Tibial artery (tissue), 4 donors: ENCODE data around the gene KAT6B.

ENCODE experiments used
- DNase-seq, 2 donors: peaks; one replicate each; pipeline ENCODE4 v3.0.0-alpha.2; 2019
- H3K27ac ChIP-seq, 2 donors: fragments of 200-600 bp; sonication (generic) in 1 of 2; 1 replicate in 1 of 2; 2 replicates in 1 of 2; pipeline ENCODE4 v1.5.1; 2018 to 2019; ENCODE audit warnings: mild to moderate bottlenecking in 1 of 2
- H3K27me3 ChIP-seq, 2 donors: fragments of 200-600 bp; sonication (generic) in 1 of 2; one replicate each; pipeline versions ENCODE4 v1.5.1 to v1.6.0; 2016 to 2019
- H3K36me3 ChIP-seq, 3 donors: fragments of 200-600 bp; sonication (generic) in 2 of 3; one replicate each; pipeline ENCODE4 v1.5.1; 2016 to 2019; ENCODE audit warnings: mild to moderate bottlenecking in 2 of 3
- H3K4me1 ChIP-seq, 4 donors: fragments of 200-600 bp; sonication (generic) in 2 of 4; 1 replicate in 3 of 4; 2 replicates in 1 of 4; pipeline ENCODE4 v1.5.1; 2016 to 2019
- H3K4me3 ChIP-seq, 2 donors: fragments of 200-600 bp; sonication (generic) in 1 of 2; 1 replicate in 1 of 2; 2 replicates in 1 of 2; pipeline ENCODE4 v1.5.1; 2018 to 2019; ENCODE audit warnings: mild to moderate bottlenecking in 2 of 2
- H3K9me3 ChIP-seq, 3 donors: fragments of 200-600 bp; sonication (generic) in 1 of 3; one replicate each; pipeline ENCODE4 v1.5.1; 2016 to 2019
- intact Hi-C: fragments of 100-400 bp; cut with DNase I; formaldehyde crosslinking; loops from one replicate; pipeline ENCODE4 v1.15.0; 2023; ENCODE audit warnings: low total_unique reads
- TF ChIP-seq, protein P1 (sequence below), 2 experiments: fragments of 200-600 bp in 1 of 2; fragments of 450-650 bp in 1 of 2; IDR thresholded peaks; one replicate each; pipeline ENCODE4 v1.5.1; 2017 to 2019; ENCODE audit warnings: antibody characterized with exemption in 2 of 2, mild to moderate bottlenecking in 1 of 2, moderate library complexity in 1 of 2

The KAT6B gene

DNA sequence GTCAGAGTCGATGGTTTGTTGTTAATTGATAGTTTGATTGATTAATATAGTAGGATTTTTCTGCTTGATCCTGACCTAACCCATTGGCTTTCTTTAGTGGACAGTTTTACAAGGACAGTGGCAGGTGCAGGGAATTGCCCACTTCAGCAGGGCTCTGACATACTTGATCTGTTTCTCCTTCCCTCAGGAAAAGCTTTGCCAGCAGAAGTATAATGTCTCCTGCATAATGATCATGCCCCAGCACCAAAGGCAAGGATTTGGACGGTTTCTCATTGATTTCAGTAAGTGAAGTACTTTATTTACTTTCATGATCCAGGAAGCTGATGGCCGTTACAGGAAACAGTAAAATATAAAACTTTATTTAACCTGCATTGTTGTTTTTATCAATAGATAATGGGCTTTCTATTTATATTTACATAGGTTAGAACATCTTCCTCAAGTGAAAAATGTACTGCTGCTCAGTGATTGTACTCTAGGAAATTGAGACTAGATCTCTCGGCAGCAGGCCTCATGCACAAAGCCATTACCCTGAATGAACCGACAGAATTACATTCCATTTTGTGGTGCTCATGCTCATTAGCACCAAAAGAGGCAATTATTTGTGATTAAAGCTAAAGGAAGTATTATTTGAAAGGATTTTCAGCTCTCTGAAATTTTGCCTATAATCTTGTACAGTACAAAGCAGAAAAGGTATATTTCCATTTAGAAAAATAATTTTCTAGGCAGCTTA lies 162.6 kb downstream of the KAT6B start:
- Histone ChIP-seq H3K9me3 (no peaks in the 10 kb centered on the region), H3K27ac (no peak overlapping the region), H3K36me3 (peaks cover 9 to 21% (median 20%) of the 10 kb centered on the region in 3 donors), H3K27me3 (no peaks in the 10 kb centered on the region), H3K4me3 (no peak overlapping the region), H3K4me1 (peaks cover 0 to 26% (median 15%) of the 10 kb centered on the region in 4 donors)
- TF ChIP-seq, protein P1, sequence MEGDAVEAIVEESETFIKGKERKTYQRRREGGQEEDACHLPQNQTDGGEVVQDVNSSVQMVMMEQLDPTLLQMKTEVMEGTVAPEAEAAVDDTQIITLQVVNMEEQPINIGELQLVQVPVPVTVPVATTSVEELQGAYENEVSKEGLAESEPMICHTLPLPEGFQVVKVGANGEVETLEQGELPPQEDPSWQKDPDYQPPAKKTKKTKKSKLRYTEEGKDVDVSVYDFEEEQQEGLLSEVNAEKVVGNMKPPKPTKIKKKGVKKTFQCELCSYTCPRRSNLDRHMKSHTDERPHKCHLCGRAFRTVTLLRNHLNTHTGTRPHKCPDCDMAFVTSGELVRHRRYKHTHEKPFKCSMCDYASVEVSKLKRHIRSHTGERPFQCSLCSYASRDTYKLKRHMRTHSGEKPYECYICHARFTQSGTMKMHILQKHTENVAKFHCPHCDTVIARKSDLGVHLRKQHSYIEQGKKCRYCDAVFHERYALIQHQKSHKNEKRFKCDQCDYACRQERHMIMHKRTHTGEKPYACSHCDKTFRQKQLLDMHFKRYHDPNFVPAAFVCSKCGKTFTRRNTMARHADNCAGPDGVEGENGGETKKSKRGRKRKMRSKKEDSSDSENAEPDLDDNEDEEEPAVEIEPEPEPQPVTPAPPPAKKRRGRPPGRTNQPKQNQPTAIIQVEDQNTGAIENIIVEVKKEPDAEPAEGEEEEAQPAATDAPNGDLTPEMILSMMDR (IDR thresholded peaks at IDR 0.05) = no peak
- intact Hi-C loops = no loop called here
- DNase-seq = no peak

DNA sequence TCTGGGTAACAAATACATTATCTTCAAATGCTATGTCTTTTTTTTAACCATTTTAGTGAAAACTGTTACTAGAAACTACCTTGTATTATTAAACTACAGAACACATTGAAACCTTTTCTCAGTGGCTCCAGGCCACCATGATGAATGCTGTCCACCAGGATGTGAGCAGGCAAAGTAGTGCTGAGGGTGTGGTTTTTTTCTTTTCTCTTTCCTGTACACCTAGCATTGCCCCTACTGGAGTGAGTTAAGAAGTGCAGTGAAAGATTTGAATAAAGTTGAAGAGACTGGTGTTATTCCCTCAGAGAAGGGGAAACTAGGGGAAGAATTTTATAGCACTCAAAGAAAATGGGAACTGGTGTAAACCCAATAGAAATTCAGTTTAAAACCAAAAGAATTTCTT lies 165.0 kb downstream of the KAT6B start:
- H3K36me3 ChIP-seq = peaks cover 6 to 23% (median 15%) of the 10 kb centered on the region in 3 donors
- DNase-seq = no peak
- no peak overlapping the region for H3K27ac ChIP-seq
- peaks cover 0 to 26% (median 15%) of the 10 kb centered on the region in 4 donors for H3K4me1 ChIP-seq
- intact Hi-C loops = no loop called here
- H3K27me3 ChIP-seq = no peaks in the 10 kb centered on the region
- no peak overlapping the region for H3K4me3 ChIP-seq
- TF ChIP-seq, protein P1 (IDR thresholded peaks at IDR 0.05) = no peak
- H3K9me3 ChIP-seq = no peaks in the 10 kb centered on the region

DNA sequence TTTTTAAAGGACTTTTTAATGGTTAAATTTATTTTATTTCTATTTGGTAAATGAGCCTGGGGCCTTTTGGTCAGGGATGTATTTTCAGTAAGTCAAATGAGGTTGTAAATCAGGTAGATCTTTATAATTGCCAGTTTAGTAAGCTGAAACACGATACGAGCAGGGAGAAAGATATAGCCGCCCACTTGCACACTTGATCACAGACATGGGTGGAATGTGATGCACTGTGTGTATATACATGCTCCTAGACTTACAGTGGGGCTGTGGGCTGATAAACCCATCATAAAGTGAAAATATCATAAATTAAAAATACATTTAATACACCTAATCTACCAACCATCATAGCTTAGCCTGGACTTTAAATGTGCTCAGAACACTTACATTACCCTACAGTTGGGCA lies 165.7 kb downstream of the KAT6B start:
- no peak for DNase-seq
- Histone ChIP-seq H3K4me3 (no peak overlapping the region), H3K4me1 (peaks cover 0 to 26% (median 15%) of the 10 kb centered on the region in 4 donors), H3K27me3 (no peaks in the 10 kb centered on the region), H3K27ac (no peak overlapping the region), H3K36me3 (peaks cover 6 to 24% (median 15%) of the 10 kb centered on the region in 3 donors), H3K9me3 (no peaks in the 10 kb centered on the region)
- TF ChIP-seq, protein P1 (IDR thresholded peaks at IDR 0.05) = no peak
- intact Hi-C loops = no loop called here

DNA sequence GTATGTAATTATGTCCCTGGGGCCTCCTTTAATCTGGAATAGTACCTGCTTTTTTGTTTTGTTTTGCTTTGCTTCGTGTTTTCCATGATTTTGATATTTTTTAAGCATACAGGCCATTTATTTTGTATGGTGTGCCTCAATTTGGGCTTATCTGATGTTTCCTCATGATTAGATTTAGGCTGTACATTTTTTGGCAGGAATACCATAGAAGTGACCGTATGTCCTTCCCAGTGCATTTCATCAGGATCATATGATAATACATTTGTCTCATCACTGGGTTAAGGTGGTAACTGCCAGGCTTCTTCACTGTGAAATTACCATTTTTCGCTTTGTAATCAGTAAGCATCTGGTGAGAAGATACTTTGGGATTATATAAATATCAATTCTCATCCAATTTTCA lies 167.2 kb downstream of the KAT6B start:
- Histone ChIP-seq H3K36me3 (peaks cover 9 to 28% (median 20%) of the 10 kb centered on the region in 3 donors), H3K9me3 (no peaks in the 10 kb centered on the region), H3K27ac (no peak overlapping the region), H3K4me1 (peaks cover 0 to 10% (median 5%) of the 10 kb centered on the region in 4 donors), H3K27me3 (no peaks in the 10 kb centered on the region), H3K4me3 (no peak overlapping the region)
- DNase-seq = no peak
- TF ChIP-seq, protein P1 (IDR thresholded peaks at IDR 0.05) = no peak
- intact Hi-C loops = no loop called here

DNA sequence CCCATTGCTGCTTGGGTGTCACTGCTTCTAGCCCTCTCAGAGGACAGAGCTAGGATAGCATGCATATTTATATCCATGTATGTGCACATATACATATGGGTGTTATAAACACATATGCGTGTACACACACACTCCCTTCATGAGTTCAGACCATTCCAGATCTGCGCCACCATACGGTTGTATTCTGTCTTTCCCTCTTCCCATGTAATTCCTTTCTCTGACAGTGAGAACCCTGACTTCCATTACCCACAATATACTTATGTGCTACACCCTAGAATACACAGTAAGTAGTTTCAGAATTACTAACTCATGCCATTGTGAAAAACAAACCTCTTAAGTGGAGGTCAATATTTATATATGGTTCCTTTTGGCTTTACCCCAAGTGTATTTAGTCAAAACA lies 168.5 kb downstream of the KAT6B start:
- H3K9me3 ChIP-seq = no peaks in the 10 kb centered on the region
- intact Hi-C loops = no loop called here
- H3K27ac ChIP-seq = no peak overlapping the region
- H3K36me3 ChIP-seq = peaks cover 14 to 36% (median 20%) of the 10 kb centered on the region in 3 donors
- no peaks in the 10 kb centered on the region for H3K27me3 ChIP-seq
- TF ChIP-seq, protein P1 (IDR thresholded peaks at IDR 0.05) = no peak
- H3K4me3 ChIP-seq = no peak overlapping the region
- H3K4me1 ChIP-seq = no peaks in the 10 kb centered on the region
- DNase-seq = no peak
